HepG2 (cell line): ENCODE data around the gene SRSF10. TPM values are rescaled to one million over a fixed set of nuclear protein-coding genes. Genes with fewer than 3 reads are reported as not detected.
A peak's percentile ranks its signal among the peaks of the same experiment; 100 is the strongest.

Source experiments
- AHR ChIP-seq: IDR thresholded peaks from 2 replicates; pipeline ENCODE4 v1.6.1; 2018; ENCODE audit warnings: missing genetic modification reagents, missing compliant biosample characterization
- BCL6 ChIP-seq: IDR thresholded peaks from 2 replicates; pipeline ENCODE4 v1.6.1; 2016; ENCODE audit warnings: missing genetic modification reagents, missing compliant biosample characterization
- CAMTA2 ChIP-seq: sonication (generic); formaldehyde crosslinking; IDR thresholded peaks from 2 replicates; pipeline ENCODE4 v1.4.0; 2020; ENCODE audit warnings: mild to moderate bottlenecking, missing genetic modification reagents, borderline replicate concordance
- FIP1L1 ChIP-seq: fragments of 200-400 bp; formaldehyde crosslinking; IDR thresholded peaks from 2 replicates; pipeline ENCODE4 v1.6.1; 2018; ENCODE audit warnings: low read depth, mild to moderate bottlenecking, low read length, moderate library complexity, borderline replicate concordance; ENCODE audit not compliant: insufficient read depth
- GPN1 ChIP-seq: sonication (generic); formaldehyde crosslinking; IDR thresholded peaks from 2 replicates; pipeline ENCODE4 v1.5.1; 2020; ENCODE audit warnings: missing genetic modification reagents, borderline replicate concordance
- HNRNPK ChIP-seq: fragments of 200-400 bp; formaldehyde crosslinking; IDR thresholded peaks from 2 replicates; pipeline ENCODE4 v1.6.1; 2018; ENCODE audit warnings: low read length, low read depth, moderate library complexity, mild to moderate bottlenecking; ENCODE audit not compliant: poor library complexity, severe bottlenecking
- IKZF5 ChIP-seq: IDR thresholded peaks from 2 replicates; pipeline ENCODE4 v1.6.1; 2018; ENCODE audit warnings: missing genetic modification reagents, mild to moderate bottlenecking, missing compliant biosample characterization
- KMT2B ChIP-seq: IDR thresholded peaks from 2 replicates; pipeline ENCODE4 v1.6.1; 2016; ENCODE audit warnings: missing genetic modification reagents, missing compliant biosample characterization
- MED13 ChIP-seq: sonication (generic); formaldehyde crosslinking; IDR thresholded peaks from 2 replicates; pipeline ENCODE4 v1.5.0; 2020; ENCODE audit warnings: missing genetic modification reagents
- RNF2 ChIP-seq: fragments of 450-650 bp; conservative IDR thresholded peaks from 2 replicates; pipeline ENCODE4 v1.6.1; 2016; ENCODE audit warnings: low read depth
- SALL1 ChIP-seq: sonication (generic); formaldehyde crosslinking; IDR thresholded peaks from 2 replicates; pipeline ENCODE4 v1.8.0; 2022; ENCODE audit warnings: mild to moderate bottlenecking, missing genetic modification reagents
- TFDP1 ChIP-seq: IDR thresholded peaks from 2 replicates; pipeline ENCODE4 v1.6.1; 2016; ENCODE audit warnings: missing compliant biosample characterization, missing genetic modification reagents, borderline replicate concordance
- U2AF2 ChIP-seq: fragments of 200-400 bp; formaldehyde crosslinking; IDR thresholded peaks from 2 replicates; pipeline ENCODE4 v1.6.1; 2017; ENCODE audit warnings: low read depth, mild to moderate bottlenecking, low read length
- YY1 ChIP-seq: IDR thresholded peaks from 2 replicates; pipeline ENCODE4 v1.6.1; 2011; ENCODE audit warnings: low read length, low read depth, moderate library complexity, mild to moderate bottlenecking; ENCODE audit not compliant: insufficient read depth, insufficient replicate concordance
- ZNF382 ChIP-seq: sonication (generic); formaldehyde crosslinking; IDR thresholded peaks from 2 replicates; pipeline ENCODE4 v1.5.0; 2020; ENCODE audit warnings: missing genetic modification reagents, mild to moderate bottlenecking, borderline replicate concordance
- ZNF446 ChIP-seq: sonication (generic); formaldehyde crosslinking; IDR thresholded peaks from 2 replicates; pipeline ENCODE4 v1.5.0; 2020; ENCODE audit warnings: mild to moderate bottlenecking, missing genetic modification reagents
- ZNF550 ChIP-seq: sonication (generic); formaldehyde crosslinking; IDR thresholded peaks from 2 replicates; pipeline ENCODE4 v1.4.0; 2020; ENCODE audit warnings: mild to moderate bottlenecking, missing genetic modification reagents, borderline replicate concordance
- ZNF761 ChIP-seq: sonication (generic); formaldehyde crosslinking; conservative IDR thresholded peaks from 2 replicates; pipeline ENCODE4 v1.4.0; 2020; ENCODE audit warnings: mild to moderate bottlenecking, missing genetic modification reagents
- polyA plus RNA-seq, 8 experiments: library from polyadenylated mRNA; depleted of rRNA in 3 of 8; stranded (reverse) in 7 of 8; unstranded in 1 of 8; fragments of >200 nt; fragmentation: Illumina TruSeq in 4 of 8; extraction: Trizol in 4 of 8; gene quantifications; 2 replicates each; pipeline versions ENCODE4 v1.2.1 to v1.2.3, GENCODE V29; 2011 to 2016; ENCODE audit warnings: low read depth in 4 of 8, missing spikeins in 1 of 8, mixed read lengths in 1 of 8; ENCODE audit not compliant: insufficient read depth in 1 of 8
- total RNA-seq, 5 experiments: library from RNA; depleted of rRNA; stranded (reverse); fragments of >200 nt; fragmentation: Illumina TruSeq; extraction: Trizol; gene quantifications; 2 replicates each; pipeline ENCODE4 v1.2.3, GENCODE V29; 2016; ENCODE audit warnings: low read depth in 1 of 5
- TF ChIP-seq, protein P1 (sequence below): sonication (generic); formaldehyde crosslinking; IDR thresholded peaks from 2 replicates; pipeline ENCODE4 v1.8.0; 2022; ENCODE audit warnings: low read depth, missing genetic modification reagents
- TF ChIP-seq, protein P2 (sequence below): sonication (generic); formaldehyde crosslinking; IDR thresholded peaks from 2 replicates; pipeline ENCODE4 v1.4.0; 2020; ENCODE audit warnings: low read depth, mild to moderate bottlenecking, missing genetic modification reagents
- TF ChIP-seq, protein P3 (sequence below): sonication (generic); formaldehyde crosslinking; IDR thresholded peaks from 2 replicates; pipeline ENCODE4 v1.8.1; 2023; ENCODE audit warnings: missing genetic modification reagents, mild to moderate bottlenecking, borderline replicate concordance

Gene SRSF10
- total and polyA plus RNA-seq, 2 of the 13 experiments (the other 11 are each of a cell fraction or from before 2014, with no cell fraction given), result 126 to 186 TPM

DNA sequence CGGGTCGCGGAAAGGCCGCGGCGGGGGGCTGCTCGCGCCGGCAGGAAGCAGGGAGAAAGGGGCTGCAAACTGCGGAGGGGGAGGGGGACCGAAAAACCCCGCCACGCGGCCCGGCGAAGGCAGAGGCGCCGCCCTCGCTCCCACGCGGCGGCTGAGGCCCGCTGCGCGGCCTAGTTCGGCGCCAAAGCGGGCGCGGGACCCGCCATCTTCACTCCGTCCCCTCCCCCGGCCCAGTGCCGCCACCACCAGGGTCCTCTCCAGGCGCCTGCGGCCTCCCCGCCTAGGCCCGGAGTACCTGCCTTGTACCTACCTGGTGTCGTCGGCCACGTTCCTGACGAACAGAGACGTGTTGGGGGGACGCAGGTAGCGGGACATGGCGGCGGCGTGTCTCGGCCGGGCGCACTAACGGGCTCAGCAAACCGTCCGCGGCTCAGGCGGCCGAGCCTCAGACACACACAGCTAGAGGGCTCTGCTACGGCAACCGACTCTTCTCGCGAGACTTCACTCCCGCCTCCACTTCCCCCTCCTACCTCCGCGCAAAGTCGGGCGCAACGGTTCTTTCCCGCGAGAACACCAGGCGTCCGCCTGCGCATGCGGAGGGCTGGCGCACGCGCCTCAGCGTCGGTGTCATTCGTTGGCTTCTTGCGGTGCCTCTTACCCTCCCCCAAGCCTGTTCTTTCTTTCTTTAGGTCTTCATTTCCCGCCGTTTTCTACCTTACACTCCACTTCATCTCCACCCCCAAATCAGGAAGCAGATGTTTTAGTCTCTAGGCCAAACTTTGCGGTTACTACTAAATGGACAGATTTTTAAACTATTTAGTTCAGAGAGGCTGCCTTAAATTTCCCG is at the start of gene SRSF10 (continued):
- TF ChIP-seq TFDP1 (CRISPR knock-in tag) (peak; percentile 98), CAMTA2 (CRISPR knock-in tag) (0 out of 2 replicates have a peak, but pooled peaks have one; percentile 61), ZNF382 (CRISPR knock-in tag) (no peak), ZNF550 (0 out of 2 replicates have a peak, but pooled peaks have one; percentile 26), AHR (CRISPR knock-in tag) (peak; percentile 58), SALL1 (CRISPR knock-in tag) (peak; percentile 93), RNF2 (0 out of 2 replicates have a peak, but pooled peaks have one; percentile 82), MED13 (CRISPR knock-in tag) (peak; percentile 85), U2AF2 (0 out of 2 replicates have a peak, but pooled peaks have one; percentile 82), HNRNPK (peak; percentile 65), YY1 (peak; percentile 90), KMT2B (CRISPR knock-in tag) (peak; percentile 58), ZNF446 (CRISPR knock-in tag) (peak; percentile 83; the same call in 1 of the 2 replicates), ZNF761 (CRISPR knock-in tag) (0 out of 2 replicates have a peak, but pooled peaks have one; percentile 77), BCL6 (CRISPR knock-in tag) (peak; percentile 37), GPN1 (CRISPR knock-in tag) (0 out of 2 replicates have a peak, but pooled peaks have one; percentile 75), IKZF5 (CRISPR knock-in tag) (peak; percentile 73; the same call in 1 of the 2 replicates), FIP1L1 (peak; percentile 97)
- TF ChIP-seq, protein P1, sequence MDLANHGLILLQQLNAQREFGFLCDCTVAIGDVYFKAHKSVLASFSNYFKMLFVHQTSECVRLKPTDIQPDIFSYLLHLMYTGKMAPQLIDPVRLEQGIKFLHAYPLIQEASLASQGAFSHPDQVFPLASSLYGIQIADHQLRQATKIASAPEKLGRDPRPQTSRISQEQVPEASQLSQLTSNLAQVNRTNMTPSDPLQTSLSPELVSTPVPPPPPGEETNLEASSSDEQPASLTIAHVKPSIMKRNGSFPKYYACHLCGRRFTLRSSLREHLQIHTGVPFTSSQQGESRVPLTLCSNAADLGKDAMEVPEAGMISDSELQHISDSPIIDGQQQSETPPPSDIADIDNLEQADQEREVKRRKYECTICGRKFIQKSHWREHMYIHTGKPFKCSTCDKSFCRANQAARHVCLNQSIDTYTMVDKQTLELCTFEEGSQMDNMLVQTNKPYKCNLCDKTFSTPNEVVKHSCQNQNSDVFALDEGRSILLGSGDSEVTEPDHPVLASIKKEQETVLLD (CRISPR knock-in tag), result peak; percentile 17; the same call in 1 of the 2 replicates
- TF ChIP-seq, protein P2, sequence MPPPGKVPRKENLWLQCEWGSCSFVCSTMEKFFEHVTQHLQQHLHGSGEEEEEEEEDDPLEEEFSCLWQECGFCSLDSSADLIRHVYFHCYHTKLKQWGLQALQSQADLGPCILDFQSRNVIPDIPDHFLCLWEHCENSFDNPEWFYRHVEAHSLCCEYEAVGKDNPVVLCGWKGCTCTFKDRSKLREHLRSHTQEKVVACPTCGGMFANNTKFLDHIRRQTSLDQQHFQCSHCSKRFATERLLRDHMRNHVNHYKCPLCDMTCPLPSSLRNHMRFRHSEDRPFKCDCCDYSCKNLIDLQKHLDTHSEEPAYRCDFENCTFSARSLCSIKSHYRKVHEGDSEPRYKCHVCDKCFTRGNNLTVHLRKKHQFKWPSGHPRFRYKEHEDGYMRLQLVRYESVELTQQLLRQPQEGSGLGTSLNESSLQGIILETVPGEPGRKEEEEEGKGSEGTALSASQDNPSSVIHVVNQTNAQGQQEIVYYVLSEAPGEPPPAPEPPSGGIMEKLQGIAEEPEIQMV, result peak; percentile 67; the same call in 1 of the 2 replicates
- TF ChIP-seq, protein P3, sequence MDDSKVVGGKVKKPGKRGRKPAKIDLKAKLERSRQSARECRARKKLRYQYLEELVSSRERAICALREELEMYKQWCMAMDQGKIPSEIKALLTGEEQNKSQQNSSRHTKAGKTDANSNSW (CRISPR knock-in tag), result peak; percentile 71; the same call in 1 of the 2 replicates
